GM21786 (cell line): Measurements from ENCODE around the gene SERPINA4.
"Not testable (repeated sequence)": the region's sequence is repeated elsewhere in the genome, so short reads cannot be mapped to it uniquely, and the experiment has no call there.

Experiments used
- ATAC-seq: cut with Tn5 transposase; IDR thresholded peaks from one replicate; pipeline ENCODE4 v1.9.1; 2021; ENCODE audit not compliant: unreplicated experiment

Gene SERPINA4

DNA sequence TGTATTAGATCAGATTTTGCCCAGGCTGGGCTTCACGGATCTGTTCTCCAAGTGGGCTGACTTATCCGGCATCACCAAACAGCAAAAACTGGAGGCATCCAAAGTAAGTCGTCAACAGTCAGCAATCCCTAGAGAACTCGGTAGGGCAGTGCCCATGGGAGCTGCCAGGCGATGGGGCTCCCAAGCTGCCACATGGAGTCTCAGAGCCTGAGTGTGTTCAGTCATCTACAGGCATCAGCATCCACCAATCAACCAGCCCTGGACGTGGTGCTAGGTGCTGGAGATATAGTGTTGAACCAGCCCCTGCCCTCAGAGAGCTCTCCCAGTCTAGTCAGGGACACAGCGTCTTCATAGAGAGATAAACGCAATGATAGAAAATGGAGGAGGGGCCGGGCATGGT, 6.9 kb downstream of the SERPINA4 start:
- no peak for ATAC-seq

DNA sequence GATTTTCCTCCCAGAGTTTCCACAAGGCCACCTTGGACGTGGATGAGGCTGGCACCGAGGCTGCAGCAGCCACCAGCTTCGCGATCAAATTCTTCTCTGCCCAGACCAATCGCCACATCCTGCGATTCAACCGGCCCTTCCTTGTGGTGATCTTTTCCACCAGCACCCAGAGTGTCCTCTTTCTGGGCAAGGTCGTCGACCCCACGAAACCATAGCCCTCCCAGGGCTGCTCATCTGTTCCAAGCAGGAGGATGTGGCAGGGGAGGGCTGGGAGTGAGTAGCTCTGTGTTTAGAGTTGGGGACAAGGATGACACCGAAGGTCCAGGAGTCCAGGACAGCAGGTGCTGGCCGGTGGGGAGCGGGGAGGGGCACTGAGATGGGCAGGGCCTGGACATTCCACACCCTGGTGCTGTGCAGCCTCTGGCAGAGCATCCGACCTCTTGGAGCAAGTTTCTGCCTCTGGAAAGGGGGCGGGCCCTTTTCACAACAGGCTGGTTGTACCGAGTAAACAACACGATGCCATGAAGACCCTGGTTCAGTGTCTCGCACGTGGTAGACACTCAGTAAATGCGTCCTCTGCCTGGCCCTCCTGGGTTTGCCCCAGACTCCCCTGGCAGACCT, 8.2 kb downstream of the SERPINA4 start:
- no peak for ATAC-seq

DNA sequence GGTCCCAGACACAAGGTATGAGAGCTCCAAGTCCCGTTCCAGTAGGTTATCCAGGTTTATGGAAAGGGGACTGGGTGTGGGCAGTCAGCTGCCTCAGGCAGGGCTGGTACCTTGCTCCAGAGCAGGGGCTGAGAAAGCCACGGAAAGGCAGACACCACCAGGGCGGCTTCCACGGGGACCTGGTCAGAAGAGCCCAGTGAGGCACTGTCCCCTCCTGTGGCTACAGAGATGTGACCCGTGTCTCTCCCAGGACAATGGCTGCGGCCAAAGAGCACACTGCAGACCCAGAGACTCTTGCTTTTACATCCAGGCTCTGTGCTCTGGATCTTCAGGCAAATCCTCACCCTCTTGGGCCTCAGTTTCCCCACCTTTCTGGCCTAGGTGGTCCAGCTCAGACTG, 8.8 kb downstream of the SERPINA4 start:
- no peak for ATAC-seq

DNA sequence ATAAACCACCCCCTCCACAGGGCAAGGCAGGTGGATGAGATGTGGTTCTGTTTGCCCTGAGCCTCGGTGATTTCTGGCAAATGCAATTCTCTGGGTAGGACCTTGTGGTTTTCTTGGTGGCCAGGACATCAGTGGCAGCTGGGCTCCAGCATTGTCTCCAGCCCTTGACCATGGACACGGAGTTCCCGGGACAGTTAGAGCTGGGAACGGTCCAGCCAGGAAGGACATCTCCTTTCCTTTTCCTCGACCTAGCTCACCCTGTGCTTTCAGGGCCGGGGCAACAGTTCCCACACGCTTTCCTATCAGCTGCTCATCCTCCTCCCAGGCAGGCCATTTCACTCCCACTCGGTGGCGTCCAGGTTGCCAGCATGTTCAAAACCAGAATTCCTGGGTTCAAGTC, 9.2 kb downstream of the SERPINA4 start:
- no peak for ATAC-seq

DNA sequence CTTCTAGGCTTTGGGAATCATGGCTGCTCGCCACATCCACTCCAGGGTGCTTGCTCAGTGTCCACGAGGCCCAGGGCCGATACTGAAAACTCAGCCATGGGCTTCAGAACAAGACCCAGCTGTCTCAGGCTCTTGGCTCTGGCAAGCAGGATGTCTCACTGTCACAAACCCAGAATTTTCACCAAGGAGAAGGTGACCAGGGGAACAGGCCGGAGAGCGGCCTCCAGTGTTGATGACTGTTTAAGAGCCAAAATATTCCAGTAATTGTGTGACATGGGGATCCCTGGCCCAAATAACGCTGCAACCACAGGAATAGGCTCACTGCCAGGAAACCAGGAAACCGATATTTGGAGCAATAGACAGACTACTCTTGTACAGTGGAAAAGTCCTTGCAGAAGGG, 10.2 kb downstream of the SERPINA4 start:
- no peak for ATAC-seq

DNA sequence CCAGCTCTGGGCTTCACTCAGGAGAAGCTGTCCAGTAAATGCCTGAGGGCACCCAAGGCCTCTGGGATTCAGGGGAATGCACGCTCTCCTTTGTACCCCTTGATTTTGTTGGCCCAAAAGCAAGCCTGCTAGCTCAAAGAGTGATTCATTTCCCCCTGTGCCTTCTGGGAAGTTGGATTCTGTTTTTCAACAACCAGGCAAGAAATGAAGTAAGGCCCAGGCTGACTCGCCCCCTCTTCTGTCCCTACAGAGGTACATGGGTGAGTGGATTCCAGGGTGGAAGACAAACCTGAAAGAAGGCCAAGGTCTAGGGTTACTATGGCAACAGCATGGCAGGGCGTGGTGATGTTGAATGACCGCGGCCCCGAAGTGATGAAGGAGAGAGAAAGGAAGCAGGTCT, 10.7 kb downstream of the SERPINA4 start:
- no peak for ATAC-seq

DNA sequence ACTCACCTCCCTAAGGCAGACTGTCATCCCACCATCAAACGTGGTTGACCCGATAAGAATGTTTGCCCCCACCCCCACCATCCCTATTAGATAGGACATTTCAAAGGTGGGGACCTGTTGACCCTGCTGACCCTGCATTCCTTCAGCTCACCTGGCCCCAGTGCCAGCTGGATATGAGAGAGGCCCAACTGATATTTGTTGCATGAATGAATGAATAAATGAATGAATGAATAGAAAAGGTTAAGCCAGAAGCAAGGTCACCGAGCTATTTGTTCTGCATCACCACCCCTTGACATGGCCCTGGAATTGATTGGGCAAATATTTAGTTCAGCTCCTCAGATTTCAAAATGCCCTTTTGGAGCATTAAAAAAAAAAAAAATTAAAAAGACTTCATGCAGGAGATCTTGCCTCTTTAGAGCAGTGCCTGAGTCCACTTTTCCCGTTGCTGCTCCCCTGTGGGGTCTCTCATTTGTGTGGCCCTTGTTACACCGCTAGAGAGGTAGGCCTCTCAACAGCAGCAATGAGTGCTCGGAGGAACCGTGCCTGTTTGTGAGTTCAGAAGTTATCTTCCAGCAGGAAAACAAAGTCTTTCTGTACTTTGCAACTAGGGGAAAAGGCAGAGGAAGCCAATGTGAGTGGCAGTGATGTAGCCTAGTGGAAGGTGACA, 11.5 kb downstream of the SERPINA4 start:
- ATAC-seq: no peak

DNA sequence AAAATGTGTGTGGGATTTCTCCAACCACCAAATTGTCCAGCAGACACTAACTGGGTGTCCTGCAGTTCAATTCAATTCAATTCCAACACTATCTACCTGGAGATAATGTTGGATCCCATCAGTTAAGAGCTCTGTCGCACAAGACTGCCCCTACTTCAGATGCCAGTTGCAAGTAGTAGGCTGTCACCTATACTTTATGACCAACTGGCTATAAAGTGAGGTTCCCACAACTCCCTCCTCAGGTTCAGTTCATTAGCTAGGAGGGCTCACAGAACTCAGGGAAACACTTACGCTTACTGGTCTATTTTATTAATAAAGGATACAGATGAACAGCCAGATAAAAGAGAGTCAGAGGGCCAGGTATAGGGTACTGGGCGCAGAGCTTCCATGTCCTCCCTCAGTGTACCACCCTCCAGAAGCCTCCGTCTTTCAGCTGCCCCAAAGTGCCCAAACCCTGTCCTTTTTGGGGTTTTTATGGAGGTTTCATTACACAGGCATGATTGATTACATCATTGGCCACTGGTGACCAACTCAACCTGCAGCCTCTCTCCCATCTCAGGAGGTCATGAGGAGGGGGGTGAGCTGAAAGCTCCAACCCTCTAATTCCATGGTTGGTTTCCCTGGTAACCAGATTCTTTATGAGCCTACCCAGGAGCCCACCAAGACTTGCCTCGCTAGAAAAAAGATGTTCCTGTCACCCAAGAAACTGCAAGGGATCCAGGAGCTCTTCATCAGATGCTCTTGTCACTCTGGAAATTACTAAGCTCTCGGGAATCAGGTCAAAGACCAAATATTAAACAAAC, 12.4 kb downstream of the SERPINA4 start:
- no peak for ATAC-seq

DNA sequence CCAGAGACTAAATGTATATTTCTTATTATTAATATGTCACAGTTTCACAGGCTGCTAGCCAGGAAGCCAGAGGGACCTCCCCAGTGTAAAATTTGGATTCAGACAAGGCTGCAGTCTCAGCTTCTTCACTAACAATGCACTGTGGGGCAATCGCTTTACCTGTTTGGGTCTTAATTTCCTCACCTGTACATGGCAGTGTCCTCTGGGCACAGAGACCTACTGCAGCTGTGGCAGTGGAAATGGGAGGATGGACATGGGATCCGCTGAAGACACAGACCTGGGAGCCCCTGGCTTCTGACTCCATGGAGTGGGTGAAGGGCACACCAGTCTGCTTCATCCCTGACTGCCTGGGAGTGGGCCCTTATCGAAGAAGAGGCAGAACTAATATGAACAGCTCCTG, 13.1 kb downstream of the SERPINA4 start:
- no peak for ATAC-seq

DNA sequence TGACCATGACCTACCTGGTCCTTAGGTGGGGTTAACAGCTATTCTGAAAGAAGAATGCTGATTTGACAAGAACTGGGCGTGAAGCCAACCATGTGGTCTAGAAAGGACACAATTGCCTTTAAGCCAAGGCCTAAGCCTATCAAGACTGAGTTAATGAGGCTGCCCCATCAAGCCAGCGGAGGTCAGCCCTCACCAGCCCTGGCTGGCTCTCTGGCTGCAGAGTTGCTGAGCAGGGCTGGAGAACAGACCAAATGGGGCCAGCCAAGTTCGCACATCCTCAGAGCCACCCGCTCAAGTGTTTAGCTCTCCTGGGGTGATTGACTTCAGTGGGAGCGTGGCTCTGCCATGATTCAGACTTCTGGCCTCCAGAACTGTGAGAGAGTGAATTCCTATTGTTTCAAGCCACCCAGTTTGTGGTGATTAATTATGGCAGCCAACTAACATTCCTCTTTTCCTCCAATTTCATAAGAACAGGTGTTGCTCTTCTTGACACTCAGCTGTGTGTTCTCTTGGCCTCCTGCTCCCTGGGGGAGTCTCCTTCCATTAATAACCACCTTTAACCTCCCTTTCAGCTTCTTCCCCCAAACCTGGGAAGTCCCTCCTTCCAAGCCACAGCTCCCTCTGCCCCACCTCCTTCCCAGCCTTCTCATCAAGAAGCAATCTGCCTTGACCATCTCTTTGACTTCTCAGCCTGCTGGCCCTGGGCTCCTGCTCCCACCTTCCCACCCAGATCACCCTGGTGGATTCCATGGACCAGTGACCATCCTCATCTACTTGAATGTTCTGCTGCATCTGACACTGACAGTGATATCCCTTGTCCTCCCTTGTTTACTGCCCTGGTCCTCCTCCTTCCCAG, 14.7 kb downstream of the SERPINA4 start:
- no peak for ATAC-seq

DNA sequence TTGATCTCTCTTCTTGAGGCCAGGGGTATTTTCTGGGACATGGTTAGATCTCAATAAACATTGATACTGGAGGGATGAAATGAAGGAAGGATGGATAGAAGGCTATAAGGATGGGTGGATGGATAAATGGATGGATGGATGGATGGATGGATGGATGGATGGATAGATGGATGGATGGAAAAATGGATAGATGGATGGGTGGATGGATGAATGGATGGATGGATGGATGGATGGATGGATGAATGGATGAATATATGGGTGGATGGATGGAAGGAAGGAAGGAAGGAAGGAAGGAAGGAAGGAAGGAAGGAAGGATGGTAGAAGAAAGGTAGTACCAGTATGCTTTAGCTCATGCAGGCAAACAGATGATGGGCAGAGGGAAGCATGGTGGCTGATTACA, 16.2 kb downstream of the SERPINA4 start:
- ATAC-seq: not testable (repeated sequence)

DNA sequence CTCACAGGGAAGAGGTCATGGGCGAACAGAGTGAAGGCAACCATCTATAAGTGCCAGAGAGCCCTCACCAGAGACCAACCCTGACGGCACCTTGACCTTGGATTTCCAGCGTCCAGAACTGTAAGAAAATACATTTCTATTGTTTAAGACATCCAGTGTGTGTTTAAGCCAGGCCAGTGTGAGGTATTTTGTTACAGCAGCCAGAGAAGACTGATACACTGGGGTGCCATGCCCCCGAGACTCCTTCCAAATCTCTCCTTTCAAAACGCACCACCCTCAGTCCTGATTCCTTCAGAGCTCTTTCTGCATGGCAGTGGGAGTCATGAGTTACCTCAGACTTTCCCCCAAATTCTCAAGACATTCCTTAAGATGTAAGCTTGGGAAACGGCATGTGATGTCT, 17.5 kb downstream of the SERPINA4 start:
- no peak for ATAC-seq

DNA sequence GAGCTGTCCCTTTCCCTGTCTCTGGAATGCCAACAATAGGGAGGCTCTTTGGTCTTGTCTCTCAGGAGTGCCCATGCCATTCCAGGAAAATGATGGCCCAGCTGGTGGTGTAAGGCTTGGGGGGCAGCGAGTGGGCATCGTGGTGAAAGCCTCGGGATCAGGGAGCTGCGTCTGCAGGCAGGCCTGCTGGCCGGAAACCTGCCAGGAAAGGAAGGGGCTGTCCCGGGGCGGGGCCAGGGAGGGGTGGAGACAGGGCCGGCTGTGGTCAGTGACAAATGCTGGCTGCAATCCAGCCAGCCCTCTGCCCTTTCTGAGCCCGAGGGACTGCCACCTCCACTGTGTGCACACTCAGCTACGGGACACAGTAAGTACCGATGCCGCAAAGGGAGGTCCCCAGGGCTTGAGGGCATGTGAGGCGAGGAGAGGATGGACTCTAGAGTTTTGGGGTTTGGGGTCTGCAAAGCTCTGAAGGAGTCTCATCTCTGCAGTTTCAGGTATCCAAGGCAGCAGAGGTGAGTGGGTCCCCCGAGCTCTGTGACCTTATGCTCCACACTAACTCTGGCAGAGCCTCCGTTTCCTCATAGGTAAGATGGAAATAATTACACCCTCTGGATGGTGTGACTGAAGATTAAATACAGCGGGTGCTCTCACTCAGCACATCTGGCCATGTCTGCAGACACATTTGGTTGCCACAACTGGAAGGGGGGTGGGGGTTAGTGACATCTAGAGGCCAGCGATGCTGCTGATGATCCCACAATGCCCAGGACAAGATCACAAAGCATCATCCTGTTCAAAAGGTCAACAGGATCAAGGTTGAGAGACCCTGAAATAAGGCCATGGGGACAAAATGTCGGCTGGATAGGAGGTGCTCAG, 20.1 kb downstream of the SERPINA4 start, which contains the start of gene SERPINA5:
SERPINA5 (plus strand) TSS at position 300 of the 873 bp plus-strand sequence. CDS start 5,937 bp downstream, outside the sequence.
- ATAC-seq: no peak

DNA sequence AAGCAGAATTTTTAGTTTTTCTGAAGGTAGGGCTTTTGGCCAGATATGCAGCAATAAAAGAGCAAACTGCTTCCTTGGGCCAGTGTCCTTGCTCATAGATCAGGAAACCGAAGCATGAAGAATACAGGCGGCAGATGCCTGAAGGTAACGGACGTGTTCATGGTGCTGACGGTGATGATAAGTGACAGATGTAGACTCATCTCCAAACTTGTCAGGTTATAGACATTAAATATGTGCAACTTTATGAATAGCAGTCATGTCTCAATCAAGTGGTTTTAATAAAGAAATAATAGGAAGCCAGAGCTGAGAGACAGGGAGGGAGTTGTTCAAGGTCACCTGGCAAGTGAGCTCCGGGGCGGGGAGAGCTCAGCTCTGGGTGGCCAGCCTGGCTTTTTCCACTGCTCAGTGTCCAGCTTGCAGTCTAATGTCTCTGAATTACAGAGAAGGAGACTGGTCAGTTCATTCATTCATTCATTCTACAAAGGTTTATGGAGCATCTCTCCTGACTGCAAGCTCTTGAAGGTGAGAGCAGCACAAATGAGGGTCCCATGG, 21.0 kb downstream of the SERPINA4 start:
- no peak for ATAC-seq

DNA sequence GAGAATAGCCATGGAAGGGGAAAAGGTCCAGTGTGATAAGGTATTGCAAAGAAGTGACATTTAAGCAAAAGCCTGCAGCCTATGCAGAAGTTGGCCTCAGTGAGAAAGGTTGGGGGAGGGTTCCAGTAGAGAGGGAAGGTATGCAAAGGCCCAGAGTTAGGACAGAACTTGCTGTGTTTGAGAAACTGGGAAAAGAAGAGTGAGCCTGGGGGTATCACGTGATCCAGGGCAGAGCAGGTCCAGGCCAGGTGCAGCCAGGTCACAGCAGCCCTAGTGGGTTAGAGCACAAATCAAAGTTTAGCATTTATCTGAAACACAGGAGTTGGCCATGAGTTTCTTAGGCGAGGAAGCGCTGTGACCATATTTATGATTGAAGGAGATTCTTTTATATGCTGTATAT, 21.6 kb downstream of the SERPINA4 start:
- no peak for ATAC-seq

DNA sequence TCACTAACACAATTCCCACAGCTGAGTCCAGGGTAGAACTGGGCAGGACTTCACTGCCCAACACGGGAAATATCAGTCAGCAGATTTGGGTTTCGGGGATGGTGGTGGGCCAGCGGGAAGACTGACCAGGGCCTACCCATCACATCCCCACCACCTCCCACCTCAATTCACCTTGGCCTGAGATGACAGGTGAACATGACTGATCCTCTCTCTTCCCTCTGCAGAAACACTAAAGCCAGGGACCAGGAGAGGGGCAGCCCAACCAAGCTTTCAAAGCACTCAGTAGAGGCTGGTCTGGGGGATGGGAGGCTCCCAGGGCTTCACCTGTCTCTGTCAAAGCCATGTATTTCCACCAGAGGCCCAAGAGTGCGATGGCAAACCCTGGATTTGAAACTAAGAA, 22.3 kb downstream of the SERPINA4 start:
- ATAC-seq: no peak

DNA sequence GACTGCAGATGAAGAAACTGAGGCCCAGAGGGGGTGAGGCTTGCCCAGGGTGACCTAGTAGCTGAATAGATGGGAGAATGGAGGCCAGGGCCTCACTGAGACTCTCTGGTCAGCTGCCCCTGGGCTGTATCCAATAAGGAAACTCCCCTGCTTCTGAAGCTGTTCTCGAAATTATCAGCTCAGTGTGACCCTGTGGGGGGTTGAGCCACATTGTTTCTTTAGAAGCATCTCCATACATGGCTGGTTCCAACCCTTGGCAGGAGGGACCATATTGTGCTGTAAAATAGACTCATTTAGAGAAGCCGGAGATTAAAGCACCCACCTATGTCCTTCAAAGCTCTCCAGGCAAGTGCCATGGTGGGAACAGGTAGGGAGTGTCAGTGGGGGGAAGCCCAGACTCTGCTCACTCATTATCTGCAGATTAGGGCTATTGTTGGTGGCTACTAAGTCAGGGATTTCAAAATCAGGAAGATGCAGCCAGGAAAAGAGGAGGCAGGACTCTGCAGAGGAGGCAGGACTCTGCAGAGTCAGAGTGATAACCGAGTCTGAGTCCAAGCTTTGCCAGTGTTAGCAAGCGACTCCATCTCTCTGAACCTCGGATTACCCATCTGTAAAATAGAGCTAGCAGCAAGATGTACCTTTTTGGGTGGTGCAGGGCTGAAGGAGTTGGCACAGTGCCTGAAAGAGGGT, 23.5 kb downstream of the SERPINA4 start:
- ATAC-seq: no peak

DNA sequence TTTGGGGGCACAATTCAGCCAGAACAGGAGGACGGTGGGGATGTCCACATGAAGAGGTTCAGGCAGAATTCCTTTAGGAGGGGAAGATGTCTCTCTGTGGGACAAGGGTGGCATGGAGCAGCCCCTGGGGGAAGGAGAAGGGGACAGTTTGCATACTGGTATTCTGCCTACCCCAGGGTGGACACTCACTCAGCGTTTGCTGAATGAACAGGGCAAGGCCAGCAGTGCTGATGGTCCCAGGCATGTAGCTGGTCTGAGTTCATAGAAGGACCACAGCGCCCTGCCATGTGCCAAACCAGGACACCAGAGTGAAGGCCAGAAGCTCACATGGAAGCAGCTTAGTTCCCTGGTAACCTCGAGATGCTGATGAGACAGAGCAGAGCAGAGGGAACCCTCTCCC, 25.4 kb downstream of the SERPINA4 start:
- no peak for ATAC-seq

DNA sequence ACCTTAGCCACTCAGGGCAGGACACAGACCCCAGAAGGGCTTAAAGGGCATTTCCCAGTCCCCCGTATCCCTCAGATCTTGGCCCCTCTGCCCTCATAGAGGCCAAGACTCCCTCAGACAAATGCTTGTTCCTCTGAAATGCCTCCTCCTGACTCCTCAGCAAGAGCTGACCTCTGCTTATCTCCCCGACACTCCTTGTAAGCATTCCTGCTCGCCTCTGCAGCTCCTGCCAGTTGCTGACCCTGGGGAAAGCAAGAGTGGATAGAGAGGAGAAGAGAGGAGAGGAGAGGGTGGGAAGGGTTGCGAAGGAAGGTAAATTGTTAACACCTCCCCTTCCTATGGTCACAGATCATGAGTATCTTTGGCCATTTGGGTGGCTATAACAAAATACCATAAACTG, 27.1 kb downstream of the SERPINA4 start:
- no peak for ATAC-seq
